HG03060 (cell line): Measurements from ENCODE around the gene ERCC6L2.

Source experiments
- ATAC-seq: cut with Tn5 transposase; IDR thresholded peaks from one replicate; pipeline ENCODE4 v1.9.1; 2021; ENCODE audit warnings: low read depth, moderate number of reproducible peaks; ENCODE audit not compliant: unreplicated experiment

The ERCC6L2 gene

DNA sequence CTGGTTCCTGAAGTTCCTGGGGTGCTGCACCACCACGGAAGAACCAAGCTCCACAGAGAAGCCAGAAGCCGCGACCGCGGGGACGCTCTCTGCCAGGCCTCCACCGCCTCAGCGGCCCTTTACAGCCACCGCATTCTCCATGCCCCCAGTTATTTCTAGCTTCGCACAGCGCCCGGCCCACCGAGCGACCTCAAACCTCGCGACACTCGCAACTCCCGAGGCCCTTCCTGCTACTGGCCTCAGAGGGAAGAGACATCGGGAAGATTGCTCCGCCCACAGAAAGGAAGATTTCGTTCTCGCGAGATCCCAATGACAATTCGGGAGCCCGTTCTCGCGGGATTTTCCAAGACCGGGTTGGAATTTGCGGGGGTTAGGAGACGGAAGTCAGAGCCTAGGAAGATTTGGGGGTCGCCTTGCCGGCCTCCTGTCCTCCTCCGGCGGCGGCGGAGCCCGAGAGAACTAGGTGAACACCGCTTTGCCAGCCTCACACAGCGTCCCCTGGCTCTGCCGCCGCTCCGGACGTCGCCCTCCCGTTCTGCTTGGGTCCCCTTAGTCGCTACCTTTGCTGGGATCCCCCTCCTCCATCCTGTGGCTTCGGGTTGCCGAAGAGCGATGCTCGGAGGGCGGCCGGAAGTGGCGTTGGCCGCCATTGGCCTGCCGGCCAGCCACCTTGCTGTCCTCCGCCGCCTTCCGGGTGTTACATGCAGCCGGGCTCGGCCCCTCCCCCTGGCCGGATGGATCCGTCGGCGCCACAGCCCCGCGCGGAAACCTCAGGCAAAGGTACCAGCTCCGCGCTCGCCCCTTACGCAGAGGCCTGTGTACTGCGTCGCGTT, at the start of gene ERCC6L2:
Gene ERCC6L2 (plus strand): TSS at position 387 of the 833 bp plus-strand sequence. CDS start 348 bp downstream, at position 735.
- peak; percentile 73 for ATAC-seq

DNA sequence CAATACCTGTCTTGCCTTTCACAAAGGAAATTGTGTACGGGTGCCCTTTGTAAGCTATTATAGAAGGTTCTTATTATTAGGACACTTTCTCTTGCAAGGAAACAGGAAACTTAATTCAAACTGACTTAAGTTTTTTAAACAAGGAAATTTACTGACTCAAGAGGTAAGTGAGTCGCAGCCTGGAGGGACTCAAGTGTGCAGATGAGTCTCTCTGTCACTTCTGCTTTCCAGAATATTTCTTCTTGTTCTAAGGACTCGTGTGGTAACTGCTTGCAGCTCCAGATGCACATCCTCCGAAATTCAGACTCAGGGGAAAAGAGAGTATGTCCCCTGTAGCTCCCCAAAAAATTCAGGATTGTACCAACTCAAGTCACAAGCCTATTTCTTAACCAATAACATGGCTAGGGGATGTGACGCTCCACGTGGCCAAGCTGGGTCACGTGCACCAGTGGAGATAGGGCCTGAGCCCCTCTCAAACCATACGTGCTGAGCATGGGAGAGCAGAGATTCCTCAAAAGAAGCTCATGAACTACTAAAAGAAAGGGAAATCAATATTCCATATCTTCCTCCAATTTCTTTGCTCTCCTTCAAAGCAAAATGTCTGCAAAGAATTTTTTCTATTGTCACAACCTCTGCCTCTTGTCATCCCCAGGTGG, 49.2 kb upstream of the ERCC6L2 start:
- no peak for ATAC-seq

- ATAC-seq, result no peak
These were observed 44.7 kb upstream of the ERCC6L2 start for GRCh38 chr9:95830768-95831167.

GRCh38 chr9:95831810-95832209, 43.7 kb upstream of the ERCC6L2 start:
- no peak for ATAC-seq

DNA sequence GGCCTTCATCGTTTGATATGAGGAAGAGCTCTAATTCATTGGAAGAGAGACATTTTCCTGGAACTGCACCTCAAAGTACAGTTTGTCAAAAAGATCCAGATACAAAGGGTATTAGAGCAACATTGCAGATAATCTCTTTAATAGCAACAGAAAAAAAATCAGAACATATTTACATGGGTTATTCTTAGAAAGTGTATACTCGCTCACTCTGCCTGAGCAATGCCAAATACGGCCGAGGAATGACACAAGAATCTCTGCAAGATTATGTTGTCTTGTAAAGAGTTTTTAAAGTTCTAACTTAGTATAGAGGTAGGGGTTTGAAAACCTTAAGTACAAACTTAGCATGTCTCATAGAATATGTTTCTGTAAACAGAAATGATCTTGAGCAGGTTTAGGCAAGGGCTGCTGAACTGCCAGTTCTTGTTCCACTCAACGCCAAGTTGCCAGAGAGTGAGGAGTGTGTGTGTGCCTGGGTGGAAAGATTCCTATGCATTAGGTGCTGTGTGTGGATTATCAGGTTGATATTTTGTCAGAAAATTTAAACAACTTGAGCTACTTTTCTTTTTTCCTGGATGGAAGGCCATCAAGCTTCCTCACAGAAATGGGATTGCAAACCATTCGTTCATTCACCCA, 41.8 kb upstream of the ERCC6L2 start:
- no peak for ATAC-seq

DNA sequence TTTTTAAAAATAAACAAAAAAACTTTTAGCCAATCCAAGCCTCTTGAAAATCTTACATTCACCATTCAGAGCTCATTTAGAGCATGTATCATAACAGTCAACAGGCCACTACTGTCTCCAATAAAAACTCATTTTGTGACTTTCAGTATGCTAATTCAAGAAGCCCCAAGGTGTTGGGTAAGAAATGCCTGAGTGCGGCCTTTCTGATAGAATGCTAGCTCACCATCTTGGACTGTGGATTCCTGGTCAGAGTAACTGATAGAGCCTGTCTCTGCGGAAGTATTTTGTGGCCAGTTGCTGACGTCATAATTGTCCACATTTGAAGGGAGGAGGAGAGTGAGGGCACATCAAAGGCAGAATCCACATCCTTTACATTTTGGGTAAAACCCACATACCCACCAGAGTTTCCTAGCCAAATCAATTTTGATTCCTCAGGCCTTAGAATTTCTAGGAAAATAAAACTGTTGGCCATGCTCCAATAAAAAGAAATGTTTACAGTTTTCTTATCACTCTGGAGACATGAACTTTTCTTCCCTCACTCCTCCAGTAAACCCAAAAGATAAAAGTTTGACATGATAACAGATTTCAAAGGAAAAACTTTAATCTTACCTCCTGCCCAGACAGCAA, 41.1 kb upstream of the ERCC6L2 start:
- no peak for ATAC-seq

- no peak for ATAC-seq
These were observed 40.1 kb upstream of the ERCC6L2 start for GRCh38 chr9:95835393-95835792.

GRCh38 chr9:95836072-95836471, 39.4 kb upstream of the ERCC6L2 start:
- no peak for ATAC-seq

DNA sequence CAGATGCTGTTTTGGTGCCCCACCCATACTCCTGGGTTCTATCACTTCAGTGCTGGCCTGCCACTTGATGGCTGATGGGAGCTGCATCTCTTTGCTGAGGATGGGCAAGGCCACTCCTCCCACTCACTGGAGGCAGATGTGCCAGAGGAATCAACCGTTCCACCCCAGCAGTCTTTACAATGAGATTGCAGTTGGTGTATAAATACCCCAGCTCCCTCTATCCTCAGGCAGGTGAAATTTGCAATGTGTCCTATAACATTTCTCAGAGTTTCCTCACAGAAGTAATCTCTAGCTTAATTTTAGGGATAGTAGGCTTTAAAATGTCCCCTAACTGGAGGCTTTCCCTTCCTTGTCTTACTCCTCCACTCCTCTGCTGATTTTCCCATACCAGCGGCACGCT, 36.5 kb upstream of the ERCC6L2 start:
- ATAC-seq, result no peak

DNA sequence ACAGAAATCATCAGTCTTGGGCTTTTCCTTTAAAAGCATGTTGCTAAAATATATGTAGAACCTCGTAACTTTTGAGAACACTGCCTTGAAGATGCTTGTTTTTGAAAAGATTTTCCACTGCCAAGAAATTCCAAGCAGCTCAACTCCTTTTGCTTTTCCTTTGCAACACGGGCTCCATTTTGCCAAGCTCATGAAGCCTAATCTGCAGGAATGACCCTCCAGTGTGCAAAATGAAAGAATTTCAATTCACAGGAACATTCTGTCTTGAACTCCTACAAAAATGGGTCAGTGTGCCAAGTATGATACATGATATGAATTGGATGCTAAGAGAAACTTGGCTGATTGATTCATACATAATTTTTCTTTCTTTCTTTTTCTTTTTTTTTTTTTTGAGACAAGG, 35.4 kb upstream of the ERCC6L2 start:
- no peak for ATAC-seq

DNA sequence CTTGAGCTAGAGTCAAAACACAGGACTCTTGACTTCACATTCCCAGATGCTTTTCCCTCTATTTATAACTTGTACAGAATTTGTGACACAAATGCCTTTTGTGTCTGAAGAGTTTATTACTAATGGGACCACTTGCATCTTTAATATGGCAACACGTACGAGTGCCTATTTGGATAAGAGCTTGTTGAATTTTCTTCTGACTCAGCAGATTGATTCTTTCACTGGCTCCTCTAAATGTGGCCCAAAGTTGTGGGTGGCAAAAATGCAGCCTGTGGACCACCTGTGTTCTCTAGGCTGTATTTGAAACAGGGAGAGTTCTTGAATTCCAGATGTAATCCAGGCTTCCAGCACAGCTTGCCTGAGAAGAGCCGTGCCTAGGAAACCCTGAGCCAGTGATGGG, 34.1 kb upstream of the ERCC6L2 start:
- ATAC-seq, result no peak

DNA sequence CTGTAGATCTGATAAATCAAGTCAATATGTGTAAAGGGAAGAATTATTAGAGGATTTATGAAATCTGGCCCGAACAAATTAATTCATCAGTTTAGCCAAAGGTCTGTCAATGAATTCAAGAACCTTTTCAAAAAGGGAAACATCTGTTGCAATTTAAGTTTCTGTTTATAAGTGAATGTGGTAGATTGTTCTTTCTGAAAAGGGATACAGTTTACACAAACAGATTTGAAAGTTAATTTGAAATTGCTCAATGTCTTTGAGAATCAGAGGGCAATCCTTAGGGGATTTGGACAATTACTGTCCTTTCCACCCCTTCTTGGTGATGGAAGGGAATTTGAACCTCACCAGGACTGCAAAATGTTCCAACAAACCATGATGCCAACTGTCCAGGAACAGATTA, 29.7 kb upstream of the ERCC6L2 start:
- no peak for ATAC-seq

DNA sequence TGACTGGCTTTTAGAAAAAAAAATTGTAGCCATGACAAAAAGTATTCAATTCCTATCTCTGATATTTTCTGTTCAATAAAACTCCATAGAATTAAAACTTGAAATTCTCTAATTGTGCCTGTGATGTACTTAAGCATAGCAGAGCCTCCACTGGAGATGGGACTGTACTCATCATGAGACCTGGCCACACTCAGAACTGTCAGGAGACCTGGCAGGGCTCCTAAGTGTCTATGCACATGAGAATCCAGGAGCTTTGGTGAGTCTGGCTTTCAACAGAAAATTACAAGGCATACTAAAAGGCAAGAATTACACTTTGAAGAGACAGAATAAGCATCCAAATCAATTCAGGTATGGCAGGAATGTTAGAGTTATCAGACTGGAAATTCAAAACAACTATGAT, 26.7 kb upstream of the ERCC6L2 start:
- no peak for ATAC-seq

GRCh38 chr9:95852059-95853032, 23.1 kb upstream of the ERCC6L2 start:
- ATAC-seq, result peak; percentile 91

DNA sequence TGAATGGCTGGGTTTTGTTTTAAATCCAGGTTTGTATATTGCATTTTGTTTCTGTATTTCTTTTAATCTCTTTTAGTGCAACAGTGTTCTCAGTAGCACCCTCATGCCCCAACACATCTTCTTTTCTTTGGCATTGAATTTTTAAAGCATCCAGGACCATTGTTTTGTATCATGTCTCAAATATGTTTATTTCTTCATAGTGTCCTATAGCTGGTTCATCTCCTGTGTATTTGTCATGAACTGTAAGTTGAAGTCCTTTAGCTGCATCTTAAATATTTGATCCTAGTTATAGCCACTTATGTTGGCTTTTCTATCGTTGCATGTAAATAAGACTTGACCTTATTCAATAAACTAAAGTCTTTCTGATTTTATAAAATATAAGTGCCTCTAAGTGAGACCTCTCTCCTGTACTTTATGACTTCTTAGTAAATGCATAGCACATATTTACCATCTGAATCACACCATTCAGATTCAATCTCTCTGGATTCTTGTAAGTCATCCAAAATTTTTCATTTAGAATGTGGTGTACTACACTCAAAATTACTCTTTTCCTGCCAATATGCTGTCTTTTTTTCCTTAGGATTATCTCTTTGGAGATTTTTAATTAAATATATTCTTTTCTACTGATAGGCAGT, 21.0 kb upstream of the ERCC6L2 start:
- no peak for ATAC-seq

GRCh38 chr9:95855961-95856360, 19.5 kb upstream of the ERCC6L2 start:
- no peak for ATAC-seq

DNA sequence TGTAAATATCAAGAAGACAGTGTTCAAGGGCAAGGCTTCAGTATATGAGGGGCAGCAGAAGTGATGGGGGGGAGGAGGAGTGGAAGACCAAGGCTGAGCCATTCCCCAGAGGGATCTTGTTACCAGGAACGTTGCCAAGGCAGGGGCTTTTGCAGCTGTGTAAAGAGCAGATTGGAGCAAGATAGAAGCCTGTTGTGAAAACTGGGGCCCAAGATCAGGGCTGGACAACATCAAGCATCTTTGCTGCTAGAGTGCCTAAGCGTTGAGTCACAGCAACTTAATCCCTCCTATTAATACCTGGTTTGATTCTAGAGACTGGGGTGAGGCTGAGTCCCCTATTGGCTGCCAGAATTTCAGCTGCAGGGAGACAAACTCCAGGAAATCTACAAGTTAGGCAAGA, 18.4 kb upstream of the ERCC6L2 start:
- ATAC-seq, result no peak

GRCh38 chr9:95857896-95858295, 17.6 kb upstream of the ERCC6L2 start:
- ATAC-seq, result no peak

GRCh38 chr9:95862343-95862742, 13.1 kb upstream of the ERCC6L2 start:
- no peak for ATAC-seq
